Smooth muscle cell (in vitro differentiated cells): ENCODE measurements around the gene PTCD1. TPM values are rescaled to one million over a fixed set of nuclear protein-coding genes. Genes with fewer than 3 reads are reported as not detected.

Experiments
- DNase-seq: peaks from one replicate; lab custom pipeline; 2025; ENCODE audit not compliant: unreplicated experiment; lab: John Stamatoyannopoulos, UW
- H2AFZ ChIP-seq: fragments of 200-600 bp; sonication (generic); 2 replicates; pipeline ENCODE4 v1.6.0; 2016; ENCODE audit warnings: antibody characterized with exemption, low read depth, mild to moderate bottlenecking
- H3F3A ChIP-seq: fragments of 200-600 bp; sonication (generic); 2 replicates; pipeline ENCODE4 v1.6.0; 2017; ENCODE audit warnings: antibody characterized with exemption, low read depth
- H3K27ac ChIP-seq: fragments of 200-600 bp; sonication (generic); 2 replicates; pipeline ENCODE4 v1.5.1; 2016; ENCODE audit warnings: low read depth, mild to moderate bottlenecking
- H3K27me3 ChIP-seq: fragments of 200-600 bp; sonication (generic); 2 replicates; pipeline ENCODE4 v1.6.1; 2016; ENCODE audit warnings: low read depth, mild to moderate bottlenecking
- H3K36me3 ChIP-seq: fragments of 200-600 bp; sonication (generic); 2 replicates; pipeline ENCODE4 v1.5.1; 2016; ENCODE audit warnings: low read depth
- H3K4me1 ChIP-seq: fragments of 200-600 bp; sonication (generic); 2 replicates; pipeline ENCODE4 v1.5.1; 2016; ENCODE audit warnings: low read depth
- H3K4me2 ChIP-seq: fragments of 200-600 bp; sonication (generic); 2 replicates; pipeline ENCODE4 v1.6.0; 2016; ENCODE audit warnings: mild to moderate bottlenecking
- H3K4me3 ChIP-seq: fragments of 200-600 bp; sonication (generic); 2 replicates; pipeline ENCODE4 v1.5.1; 2016; ENCODE audit warnings: mild to moderate bottlenecking
- H3K79me2 ChIP-seq: fragments of 200-600 bp; sonication (generic); 2 replicates; pipeline ENCODE4 v1.6.0; 2016; ENCODE audit warnings: low read depth, mild to moderate bottlenecking
- H3K9ac ChIP-seq: fragments of 200-600 bp; sonication (generic); 2 replicates; pipeline ENCODE4 v1.6.0; 2016; ENCODE audit warnings: low read depth
- H3K9me3 ChIP-seq: fragments of 200-600 bp; sonication (generic); replicated peaks from 2 replicates; pipeline ENCODE4 v1.5.1; 2016; ENCODE audit warnings: low read depth
- H4K20me1 ChIP-seq: fragments of 200-600 bp; sonication (generic); 2 replicates; pipeline ENCODE4 v1.6.0; 2016; ENCODE audit warnings: low read depth
- CTCF ChIP-seq: fragments of 200-600 bp; sonication (generic); IDR thresholded peaks from 2 replicates; pipeline ENCODE4 v1.5.1; 2017; ENCODE audit warnings: borderline replicate concordance, mild to moderate bottlenecking, antibody characterized with exemption; ENCODE audit not compliant: insufficient read depth, poor library complexity, severe bottlenecking
- WGBS: methylation state at CpG from one replicate; pipeline ENCODE4 v1.1.7; 2016; ENCODE audit warnings: low lambda C conversion rate; 5-methylcytosine and 5-hydroxymethylcytosine counted together
- polyA plus RNA-seq: library from polyadenylated mRNA; unstranded; fragments of >200 nt; fragmentation: Nextera tagmentation; extraction: Ambion mirVana; gene quantifications from 2 replicates; pipeline ENCODE4 v1.2.1, GENCODE V29; 2016
- total RNA-seq: library from RNA; depleted of rRNA; stranded (reverse); fragments of >200 nt; gene quantifications from 2 replicates; pipeline ENCODE4 v1.2.3, GENCODE V29; 2014

PTCD1 gene
- total and polyA plus RNA-seq, 2 experiments from 2014 or later = 4.5 to 10.8 TPM

GRCh38 chr7:99469381-99470065, 30.9 kb upstream of the PTCD1 start:
- Histone ChIP-seq H3K9me3 (no peaks in the 10 kb centered on the region), H3K4me1 (peaks cover 10% of the 10 kb centered on the region), H2AFZ (no peak overlapping the region), H3K27me3 (no peaks in the 10 kb centered on the region), H3K4me3 (no peak overlapping the region), H3K4me2 (no peak overlapping the region), H3K27ac (no peak overlapping the region), H3K79me2 (peaks cover 36% of the 10 kb centered on the region), H3K36me3 (no peaks in the 10 kb centered on the region), H4K20me1 (no peaks in the 10 kb centered on the region), H3F3A (peaks cover 3% of the 10 kb centered on the region), H3K9ac (no peak overlapping the region)
- 46% methylated on average over 23 of the region's 23 CpGs for WGBS
- no peak for TF ChIP-seq CTCF
- no peak for DNase-seq

- Histone ChIP-seq H3K36me3 (no peaks in the 10 kb centered on the region), H3K27me3 (no peaks in the 10 kb centered on the region), H3K4me1 (peaks cover 10% of the 10 kb centered on the region), H3K4me3 (no peak overlapping the region), H3K27ac (no peak overlapping the region), H2AFZ (no peak overlapping the region), H3F3A (peaks cover 3% of the 10 kb centered on the region), H3K9me3 (no peaks in the 10 kb centered on the region), H4K20me1 (no peaks in the 10 kb centered on the region), H3K9ac (no peak overlapping the region), H3K79me2 (peaks cover 36% of the 10 kb centered on the region), H3K4me2 (no peak overlapping the region)
- no peak for DNase-seq
- WGBS = over 99% methylated on average over 13 of the region's 29 CpGs
- no peak for TF ChIP-seq CTCF
Measured at GRCh38 chr7:99468336-99468918, 29.8 kb upstream of the PTCD1 start.

- Histone ChIP-seq H3K4me3 (peak overlapping the region; percentile 87), H3K27ac (peak overlapping the region; percentile 78), H3K9ac (peak overlapping the region; percentile 96), H3K4me2 (peak overlapping the region; percentile 99), H3K79me2 (peaks cover 59% of the 10 kb centered on the region), H3K9me3 (no peaks in the 10 kb centered on the region), H4K20me1 (peaks cover 22% of the 10 kb centered on the region), H2AFZ (peak overlapping the region; percentile 89), H3F3A (no peaks in the 10 kb centered on the region), H3K4me1 (peaks cover 10% of the 10 kb centered on the region), H3K27me3 (no peaks in the 10 kb centered on the region), H3K36me3 (no peaks in the 10 kb centered on the region)
- TF ChIP-seq CTCF = no peak
- 12% methylated on average over 9 of the region's 9 CpGs for WGBS
- DNase-seq = no peak
Measured at GRCh38 chr7:99465421-99465768, 26.8 kb upstream of the PTCD1 start.

GRCh38 chr7:99461221-99461620, 22.6 kb upstream of the PTCD1 start:
- Histone ChIP-seq H4K20me1 (peaks cover 62% of the 10 kb centered on the region), H2AFZ (no peak overlapping the region)

More at GRCh38 chr7:99461221-99461620, 22.6 kb upstream of the PTCD1 start:
- no peaks in the 10 kb centered on the region for H3K36me3 ChIP-seq
- peaks cover 75% of the 10 kb centered on the region for H3K79me2 ChIP-seq
- H3K4me2 ChIP-seq = no peak overlapping the region
- H3K9me3 ChIP-seq = no peaks in the 10 kb centered on the region
- H3K9ac ChIP-seq = no peak overlapping the region
- WGBS = 100% methylated on average over 2 of the region's 2 CpGs
- TF ChIP-seq CTCF = no peak
- DNase-seq = no peak
- no peak overlapping the region for H3K27ac ChIP-seq
- H3K27me3 ChIP-seq = no peaks in the 10 kb centered on the region
- H3K4me1 ChIP-seq = peaks cover 8% of the 10 kb centered on the region
- H3K4me3 ChIP-seq = no peak overlapping the region
- H3F3A ChIP-seq = peaks cover 8% of the 10 kb centered on the region
